Dermis blood vessel endothelial cell (primary cell): ENCODE results near the gene CNTN5. TPM values are rescaled to one million over a fixed set of nuclear protein-coding genes. Genes with fewer than 3 reads are reported as not detected.

ENCODE experiments used
- DNase-seq: peaks from one replicate; pipeline ENCODE4 v3.0.0; 2010
- total RNA-seq: library from RNA; depleted of rRNA; stranded (reverse); fragments of >200 nt; gene quantifications from 2 replicates; pipeline ENCODE4 v1.2.3, GENCODE V29; 2014

CNTN5 gene
- total RNA-seq, 1 donor from 2014 or later: not detected

- DNase-seq: no peak
Measured at GRCh38 chr11:99634581-99634980, 613.8 kb downstream of the CNTN5 start.

DNA sequence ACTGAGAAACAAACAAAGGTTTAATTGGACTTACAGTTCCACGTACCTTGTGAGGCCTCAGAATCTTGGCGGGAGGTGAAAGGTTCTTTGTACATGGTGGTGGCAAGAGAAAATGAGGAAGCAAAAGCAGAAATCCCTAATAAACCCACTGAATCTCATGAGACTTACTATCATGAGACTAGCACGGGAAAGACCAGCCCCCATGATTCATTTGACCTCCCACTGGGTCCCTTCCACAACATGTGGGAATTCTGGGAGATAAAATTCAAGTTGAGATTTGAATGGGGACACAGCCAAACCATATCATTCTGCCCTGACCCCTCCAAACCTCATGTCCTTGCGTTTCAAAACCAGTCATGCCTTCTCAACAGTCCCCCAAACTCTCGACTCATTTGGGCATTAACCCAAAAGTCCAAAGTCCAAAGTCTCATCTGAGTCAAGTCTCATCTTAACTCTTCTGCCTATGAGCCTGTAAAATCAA lies 617.4 kb downstream of the CNTN5 start:
- DNase-seq: no peak

DNA sequence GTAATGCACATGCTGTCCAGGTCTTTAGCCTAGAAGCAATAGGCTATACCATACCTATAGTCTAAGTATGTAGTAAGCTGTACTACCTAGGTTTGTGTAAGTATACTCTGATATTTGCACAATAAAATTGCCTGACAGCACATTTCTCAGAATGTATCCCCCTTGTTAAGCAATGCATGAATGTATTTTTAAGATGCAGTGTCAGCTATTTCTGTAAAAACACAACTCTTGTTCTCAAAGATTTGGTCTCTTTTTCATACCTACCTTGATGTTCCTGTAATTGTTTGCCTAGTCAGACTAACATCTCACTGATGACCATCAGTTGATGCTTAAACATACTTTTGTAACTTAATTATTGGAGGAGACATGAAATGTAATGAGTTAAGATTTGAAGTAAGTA lies 619.9 kb downstream of the CNTN5 start:
- DNase-seq: no peak

- DNase-seq: no peak
Measured at GRCh38 chr11:99645934-99646333, 625.2 kb downstream of the CNTN5 start.

DNA sequence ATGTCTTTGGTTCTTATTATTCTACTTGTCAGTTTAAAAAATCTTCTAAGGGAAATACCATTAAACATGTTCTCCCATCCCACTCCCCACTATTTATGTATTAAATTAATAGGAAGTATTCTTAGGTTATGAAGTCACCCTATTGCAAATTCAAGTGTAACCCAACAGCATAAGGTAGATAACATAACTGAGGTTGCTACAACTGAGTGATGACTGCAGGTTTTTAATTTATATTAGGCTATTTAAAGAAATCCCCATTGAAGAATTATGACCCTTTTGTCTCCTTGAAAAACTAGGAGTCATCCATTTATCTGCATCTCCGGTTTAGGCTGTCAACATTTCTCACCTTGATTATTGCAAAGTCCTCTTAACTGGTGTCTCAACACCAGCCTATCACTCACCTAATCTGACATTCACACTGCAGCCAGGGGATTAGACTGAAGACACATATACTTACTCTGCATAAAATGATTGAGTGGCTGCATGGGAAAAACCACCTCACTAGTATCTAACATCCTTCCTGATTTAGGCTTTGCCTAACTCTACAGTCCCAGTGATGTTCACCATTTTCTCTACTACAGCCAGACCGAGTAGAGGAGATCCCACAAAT lies 649.4 kb downstream of the CNTN5 start:
- no peak for DNase-seq

DNA sequence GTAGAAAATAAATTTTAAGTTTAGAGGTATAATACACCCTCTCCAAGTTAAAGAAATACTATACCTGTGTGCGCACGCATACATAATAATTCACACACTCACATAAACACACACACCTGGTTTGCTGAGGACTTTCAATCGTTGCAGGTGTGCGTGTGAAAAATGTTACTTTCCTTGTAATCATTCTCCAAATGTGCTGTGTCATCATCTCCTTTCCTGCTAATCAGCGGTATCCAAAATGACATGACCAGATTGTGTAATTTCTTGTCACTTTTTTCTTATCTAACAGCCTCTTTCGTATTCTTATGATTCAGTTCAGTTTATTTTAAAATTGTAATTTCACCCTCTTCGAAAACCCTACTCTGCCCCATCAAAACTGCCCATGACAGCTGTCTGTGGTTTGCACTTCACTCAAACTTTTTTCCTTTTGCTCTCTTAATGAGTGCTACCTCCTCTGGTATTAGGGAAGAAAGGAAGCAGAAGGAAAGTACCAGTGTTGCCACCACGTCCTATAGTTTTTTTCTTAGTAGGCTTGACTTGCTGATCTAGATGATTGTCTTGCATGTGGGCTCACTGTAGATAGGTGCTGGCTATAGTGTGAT lies 651.2 kb downstream of the CNTN5 start:
- no peak for DNase-seq

- DNase-seq: no peak
Measured at GRCh38 chr11:99676292-99676691, 655.5 kb downstream of the CNTN5 start.

GRCh38 chr11:99682171-99682570 lies 661.4 kb downstream of the CNTN5 start:
- DNase-seq: no peak

DNA sequence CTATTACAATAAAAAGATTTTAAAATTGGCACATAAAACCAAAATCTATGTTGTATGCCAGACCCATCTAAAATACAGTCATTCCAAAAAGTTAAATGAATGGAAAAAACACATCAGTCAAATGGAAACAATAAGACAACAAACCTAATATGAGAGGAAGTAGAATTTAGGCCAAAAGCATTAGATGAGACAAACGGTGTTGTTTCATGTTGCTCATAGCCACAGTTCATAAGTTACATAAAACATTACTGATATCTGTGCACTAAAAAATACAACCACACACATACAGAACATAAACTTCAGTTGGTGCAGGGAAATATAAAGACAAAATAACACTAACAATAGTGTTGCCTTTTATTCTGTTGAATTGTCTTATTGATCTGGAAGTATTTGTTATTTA lies 661.9 kb downstream of the CNTN5 start:
- DNase-seq: no peak

- no peak for DNase-seq
Measured at GRCh38 chr11:99683933-99684332, 663.2 kb downstream of the CNTN5 start.

DNA sequence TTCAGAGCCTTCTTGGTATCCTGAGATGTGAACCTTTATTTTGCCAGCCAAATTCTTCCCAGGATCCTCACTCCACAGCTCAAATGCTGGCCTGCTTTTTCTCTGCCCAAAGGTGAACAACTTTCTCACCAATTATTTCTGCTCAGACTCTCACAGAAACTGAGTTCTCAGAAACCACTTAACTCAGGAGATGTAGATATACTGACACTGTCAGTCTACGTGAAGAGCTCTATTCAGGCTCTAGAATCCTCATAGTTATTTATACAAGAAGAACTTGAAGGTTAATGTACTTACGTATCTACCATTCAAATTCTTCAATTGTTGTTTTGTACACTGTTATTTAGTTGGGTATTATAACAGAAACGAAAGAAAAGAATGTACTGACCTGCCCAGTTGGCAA lies 666.1 kb downstream of the CNTN5 start:
- DNase-seq: no peak

- no peak for DNase-seq
Measured at GRCh38 chr11:99687320-99687719, 666.6 kb downstream of the CNTN5 start.

- peak; percentile 48 for DNase-seq
Measured at GRCh38 chr11:99693941-99694492, 673.3 kb downstream of the CNTN5 start.

DNA sequence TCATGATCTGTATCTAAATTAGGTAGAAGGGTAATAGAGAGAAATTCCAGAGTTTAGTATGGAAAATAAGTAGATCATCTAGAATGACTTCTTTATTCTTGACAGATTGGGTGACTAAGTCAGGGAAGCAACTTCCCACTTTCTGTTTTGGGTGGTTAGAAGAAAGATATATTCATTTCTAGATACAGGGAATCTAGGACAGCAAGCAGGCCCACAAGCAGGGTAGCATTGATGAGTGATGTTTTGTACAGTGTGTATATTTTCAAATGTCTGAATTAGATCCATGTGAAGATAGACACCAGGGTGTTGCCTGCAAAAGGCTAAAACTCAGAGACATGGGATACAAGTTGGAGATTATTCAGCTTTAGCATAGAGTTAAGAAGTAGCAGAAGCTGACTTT lies 674.4 kb downstream of the CNTN5 start:
- DNase-seq: no peak

DNA sequence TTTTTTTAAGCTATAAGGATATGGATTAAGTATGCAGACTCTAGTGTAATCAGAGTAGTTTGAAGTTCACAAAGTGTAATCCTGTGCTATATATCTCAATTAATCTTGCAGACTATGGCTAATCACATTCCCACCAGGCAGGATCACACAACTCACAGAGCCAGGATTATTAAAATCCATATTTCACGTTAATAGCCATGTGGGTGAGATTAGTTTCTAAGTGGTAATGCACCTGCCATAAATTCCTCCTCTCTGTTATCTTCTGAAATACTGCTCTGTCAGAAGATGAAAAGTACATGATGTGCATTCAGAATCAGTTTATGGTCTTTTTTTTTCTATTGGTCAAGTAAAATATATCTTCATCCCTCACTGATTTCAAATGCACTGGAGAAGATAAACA lies 686.1 kb downstream of the CNTN5 start:
- no peak for DNase-seq

DNA sequence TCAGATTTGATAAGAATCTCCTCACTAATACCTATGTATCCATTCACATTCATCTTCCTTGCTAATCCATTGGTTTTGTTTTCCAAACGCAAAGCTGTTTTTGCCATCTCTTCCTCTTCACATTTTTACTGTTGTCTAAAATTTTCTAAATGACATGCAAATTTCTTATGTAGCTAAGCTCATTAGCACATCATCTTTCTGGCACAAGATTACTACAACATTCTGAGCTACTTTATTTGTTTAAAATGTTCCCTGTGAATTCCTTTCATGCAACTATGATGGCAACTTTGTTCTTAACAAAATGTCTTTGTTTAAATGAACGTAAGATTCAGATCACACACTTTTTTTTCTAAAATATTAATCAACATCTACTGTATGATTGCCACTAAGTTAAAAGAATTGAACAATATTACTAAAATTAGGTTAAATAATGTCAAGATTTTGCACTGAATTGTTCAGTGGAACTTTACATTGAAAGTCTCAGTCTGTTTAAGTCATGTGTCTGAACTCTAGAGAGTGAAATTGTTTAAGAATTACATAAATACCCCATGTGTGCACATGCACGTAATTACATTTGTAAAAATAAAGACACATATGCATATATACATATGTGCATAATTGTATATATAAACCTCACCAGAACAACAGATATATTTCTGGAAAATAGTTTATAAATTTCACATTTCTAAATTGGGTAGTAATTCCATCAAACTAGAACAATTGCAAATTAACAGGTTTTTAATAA lies 688.4 kb downstream of the CNTN5 start:
- no peak for DNase-seq

GRCh38 chr11:99716302-99716701 lies 695.6 kb downstream of the CNTN5 start:
- no peak for DNase-seq

GRCh38 chr11:99718291-99718690 lies 697.5 kb downstream of the CNTN5 start:
- DNase-seq: no peak

- DNase-seq: peak; percentile 32
Measured at GRCh38 chr11:99739464-99740089, 718.8 kb downstream of the CNTN5 start.

- no peak for DNase-seq
Measured at GRCh38 chr11:99742501-99742900, 721.8 kb downstream of the CNTN5 start.

GRCh38 chr11:99759787-99760186 lies 739.0 kb downstream of the CNTN5 start:
- no peak for DNase-seq

DNA sequence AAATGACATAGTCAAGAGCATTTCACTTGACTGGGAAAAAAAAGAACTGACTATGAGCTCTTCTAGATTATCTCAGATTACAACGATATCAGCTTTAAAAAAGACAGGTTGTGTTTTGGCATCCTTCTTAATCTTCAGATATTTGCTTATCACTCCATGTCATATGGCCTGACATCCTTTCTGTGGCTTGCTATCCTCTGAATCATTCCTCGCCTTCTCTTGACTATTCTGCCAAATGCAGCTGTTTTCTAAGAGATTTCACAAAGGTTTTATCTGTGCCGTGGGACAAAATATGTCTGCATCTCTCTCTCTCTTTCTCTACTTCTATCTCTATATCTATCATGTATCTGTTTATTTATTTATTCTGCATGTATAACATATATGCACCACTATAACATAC lies 746.1 kb downstream of the CNTN5 start:
- no peak for DNase-seq

- DNase-seq: no peak
Measured at GRCh38 chr11:99773646-99774045, 752.9 kb downstream of the CNTN5 start.
